Stimulated activated CD4-positive, alpha-beta T cell treated with anti-CD3 and anti-CD28 coated beads, Interleukin-15, amount 100 ng/mL, for 48 hours (primary cell): Measurements from ENCODE around the gene CBLB.

Source experiments
- DNase-seq, 2 donors: peaks; one replicate each; pipeline ENCODE4 v3.0.0-alpha.2; 2020; ENCODE audit warnings: low read depth in 2 of 2

The CBLB gene

DNA sequence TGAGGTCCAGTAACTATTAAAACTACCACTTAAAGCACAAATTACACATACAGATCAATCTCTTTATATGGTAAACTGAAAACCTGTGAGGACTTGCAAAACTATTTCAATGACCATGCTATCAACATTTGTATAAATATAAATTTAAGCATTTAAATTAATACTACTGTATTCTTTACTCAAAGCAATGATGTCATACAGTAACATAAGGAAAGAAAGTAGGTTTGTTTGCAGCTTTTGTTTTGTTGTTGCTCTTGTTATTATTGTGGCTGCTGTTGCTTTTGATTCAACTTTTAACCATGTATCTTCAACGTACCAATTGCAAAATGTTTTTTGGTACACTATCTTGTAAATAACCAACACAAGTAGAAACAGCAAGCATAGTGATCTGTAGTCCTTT lies 22.0 kb downstream of the CBLB start:
- no peak for DNase-seq

DNA sequence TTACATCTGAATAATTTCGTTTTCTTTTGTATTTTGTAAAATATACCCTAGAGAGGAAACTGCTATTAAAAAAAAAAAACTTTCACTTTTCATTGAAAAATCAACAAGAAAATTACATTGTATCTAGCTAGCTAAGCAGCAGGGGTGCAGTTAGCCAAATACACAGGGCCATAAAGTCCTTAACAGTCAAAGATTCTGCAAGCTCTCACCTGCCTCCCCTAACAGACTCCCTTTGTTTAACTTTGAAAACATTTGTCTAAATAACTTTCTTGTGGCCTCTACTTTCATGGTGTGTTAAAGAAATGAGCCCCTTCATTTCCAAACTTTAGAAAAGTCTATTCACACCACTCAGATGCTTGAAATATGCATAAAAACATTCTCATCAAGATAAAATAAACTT lies 23.3 kb downstream of the CBLB start:
- DNase-seq: no peak

DNA sequence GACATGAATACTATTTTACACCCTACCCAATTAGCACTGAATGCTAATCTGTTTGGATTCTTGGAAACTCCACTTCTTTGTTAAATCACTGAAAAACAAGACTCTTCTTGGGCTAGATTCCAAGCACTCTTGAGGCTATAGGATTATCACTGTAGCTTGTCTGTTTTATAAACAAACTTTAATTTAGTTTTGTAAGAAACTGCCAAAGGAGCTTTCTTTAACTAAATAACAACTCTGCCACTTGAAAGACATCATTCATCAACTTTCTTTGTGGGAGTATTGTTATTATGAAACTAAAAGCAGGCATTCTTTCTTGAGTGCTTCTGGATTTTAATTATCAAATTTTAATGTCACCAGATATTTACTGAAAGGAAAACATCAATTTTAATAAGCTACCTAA lies 24.1 kb downstream of the CBLB start:
- no peak for DNase-seq

- no peak for DNase-seq
Measured at GRCh38 chr3:105843994-105844393, 24.8 kb downstream of the CBLB start.

DNA sequence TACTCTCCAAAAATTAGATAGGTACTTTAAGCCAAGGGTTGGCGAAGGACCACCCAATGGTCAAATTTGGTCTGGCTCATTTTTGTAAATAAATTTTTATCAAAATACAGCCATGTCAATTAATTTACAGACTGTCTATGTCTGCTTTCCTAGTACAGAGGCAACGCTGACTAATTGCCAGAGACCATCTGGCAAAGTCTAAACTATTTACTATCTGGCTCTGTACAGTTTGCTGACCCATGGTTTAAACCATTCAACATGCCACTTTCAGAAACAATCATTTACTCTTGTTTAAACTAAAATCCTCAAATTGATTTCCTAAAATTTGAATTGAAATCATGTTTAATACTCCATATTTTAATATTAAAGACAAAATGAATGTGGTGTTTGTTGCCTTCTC lies 25.9 kb downstream of the CBLB start:
- DNase-seq: no peak

DNA sequence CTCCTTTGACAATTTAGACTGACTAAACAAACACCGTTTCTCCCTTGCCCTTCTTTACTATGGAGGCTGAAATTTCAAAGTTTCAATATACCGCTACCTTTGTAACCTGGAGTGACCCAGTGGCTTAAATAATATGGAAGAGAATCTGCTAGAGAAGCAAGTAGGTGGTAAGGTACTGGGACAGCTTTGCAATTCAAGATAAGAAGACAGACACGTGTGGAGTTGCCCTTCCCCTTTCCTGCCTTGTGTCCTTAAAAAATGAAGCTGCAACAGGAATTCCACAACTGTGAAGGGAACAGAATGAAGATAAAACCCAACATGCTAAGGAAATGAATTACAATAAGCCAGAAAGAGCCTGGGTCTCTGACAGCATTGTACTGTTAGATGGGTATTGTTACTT lies 26.4 kb downstream of the CBLB start:
- no peak for DNase-seq

DNA sequence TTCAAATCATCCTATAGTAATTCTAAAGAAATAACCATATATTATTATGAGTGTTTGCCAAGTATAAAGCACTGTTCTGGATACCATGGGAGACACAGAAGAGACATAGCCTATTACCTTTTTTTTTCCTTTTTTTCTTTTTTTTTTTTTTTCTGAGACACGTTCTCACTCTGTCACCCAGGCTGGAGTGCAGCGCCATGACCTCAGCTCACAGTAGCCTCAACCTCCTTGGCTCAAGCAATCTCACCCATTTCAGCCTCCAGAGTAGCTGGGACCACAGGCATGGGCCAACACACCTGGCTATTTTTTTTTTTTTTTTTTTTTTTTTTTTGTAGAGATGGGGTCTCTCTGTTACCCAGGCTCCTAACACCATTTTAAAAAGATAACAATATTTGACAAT lies 30.9 kb downstream of the CBLB start:
- DNase-seq: no peak

DNA sequence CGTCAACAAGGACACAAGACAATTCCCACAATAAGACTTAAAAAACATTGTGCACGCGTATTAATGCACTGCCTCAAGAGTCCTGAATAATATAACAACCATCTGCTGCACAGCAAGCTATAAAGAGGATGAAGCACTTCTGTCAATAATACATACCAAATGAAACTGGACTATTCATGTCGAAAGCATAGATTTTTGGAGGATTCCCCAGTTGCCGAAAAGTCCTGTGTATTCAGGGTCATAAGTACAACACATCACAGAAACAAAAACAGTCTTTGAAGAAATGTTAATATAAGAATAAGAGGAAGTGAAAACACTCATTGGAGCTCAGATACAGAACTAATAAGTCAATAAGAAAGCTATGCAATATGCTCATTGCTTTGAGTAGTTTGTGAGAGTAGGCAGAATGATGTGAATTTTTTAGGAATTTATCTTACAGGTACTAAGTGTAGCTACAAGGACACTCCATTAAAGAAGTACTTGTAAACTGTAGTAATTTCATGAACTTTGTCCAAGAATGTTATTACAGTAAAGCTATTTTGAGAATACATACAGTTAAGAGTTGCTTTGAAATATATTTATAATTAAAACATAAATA lies 31.6 kb downstream of the CBLB start:
- DNase-seq: no peak

GRCh38 chr3:105836533-105836932 lies 32.3 kb downstream of the CBLB start:
- peak in 1 of 2 donors; percentile 51 for DNase-seq

GRCh38 chr3:105835606-105836005 lies 33.2 kb downstream of the CBLB start:
- DNase-seq: no peak

GRCh38 chr3:105834768-105835167 lies 34.0 kb downstream of the CBLB start:
- DNase-seq: no peak

DNA sequence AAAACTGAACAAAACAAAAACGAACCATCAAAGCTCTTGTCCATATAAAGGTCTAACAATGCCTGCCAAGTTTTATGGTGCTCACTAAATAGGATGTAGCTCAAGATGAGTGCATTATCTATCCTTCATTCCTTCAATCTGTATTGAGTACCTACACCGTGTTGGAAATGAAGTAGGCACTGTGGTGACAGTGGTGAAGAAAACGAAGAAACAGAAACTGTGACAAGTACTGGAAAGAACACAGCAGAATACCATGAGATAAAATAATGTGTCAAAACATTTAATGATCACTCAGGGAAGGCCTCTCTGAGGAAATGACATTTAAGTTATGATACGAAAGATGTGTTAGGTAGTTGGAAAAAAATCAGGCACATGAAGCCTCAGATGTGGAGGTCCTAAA lies 36.2 kb downstream of the CBLB start:
- DNase-seq: no peak

GRCh38 chr3:105830836-105831235 lies 38.0 kb downstream of the CBLB start:
- DNase-seq: no peak

- no peak for DNase-seq
Measured at GRCh38 chr3:105829871-105830622, 38.8 kb downstream of the CBLB start.

- DNase-seq: no peak
Measured at GRCh38 chr3:105829229-105829628, 39.6 kb downstream of the CBLB start.

- DNase-seq: no peak
Measured at GRCh38 chr3:105828703-105829102, 40.1 kb downstream of the CBLB start.

GRCh38 chr3:105827959-105828358 lies 40.9 kb downstream of the CBLB start:
- no peak for DNase-seq

GRCh38 chr3:105826778-105827634 lies 41.8 kb downstream of the CBLB start:
- DNase-seq: no peak

DNA sequence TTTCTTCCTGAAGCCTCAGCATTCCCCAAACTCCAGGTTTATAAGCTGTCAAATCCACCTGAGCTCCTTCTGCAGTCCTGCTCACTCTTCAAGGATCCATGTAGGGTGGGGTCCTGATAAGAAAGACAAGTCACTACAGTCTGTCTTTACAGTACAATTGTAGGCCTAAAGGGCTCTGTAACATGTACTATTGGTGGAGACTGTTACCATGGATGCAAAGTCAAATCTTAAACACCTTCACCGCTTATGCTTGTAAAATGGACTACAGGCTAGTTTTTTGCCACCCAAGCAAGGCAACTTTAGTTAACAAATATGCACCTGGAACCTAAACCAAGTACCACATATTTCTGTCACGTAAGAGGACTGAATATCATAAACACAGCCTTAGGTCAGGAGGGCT lies 44.7 kb downstream of the CBLB start:
- no peak for DNase-seq

- no peak for DNase-seq
Measured at GRCh38 chr3:105823149-105823867, 45.5 kb downstream of the CBLB start.

DNA sequence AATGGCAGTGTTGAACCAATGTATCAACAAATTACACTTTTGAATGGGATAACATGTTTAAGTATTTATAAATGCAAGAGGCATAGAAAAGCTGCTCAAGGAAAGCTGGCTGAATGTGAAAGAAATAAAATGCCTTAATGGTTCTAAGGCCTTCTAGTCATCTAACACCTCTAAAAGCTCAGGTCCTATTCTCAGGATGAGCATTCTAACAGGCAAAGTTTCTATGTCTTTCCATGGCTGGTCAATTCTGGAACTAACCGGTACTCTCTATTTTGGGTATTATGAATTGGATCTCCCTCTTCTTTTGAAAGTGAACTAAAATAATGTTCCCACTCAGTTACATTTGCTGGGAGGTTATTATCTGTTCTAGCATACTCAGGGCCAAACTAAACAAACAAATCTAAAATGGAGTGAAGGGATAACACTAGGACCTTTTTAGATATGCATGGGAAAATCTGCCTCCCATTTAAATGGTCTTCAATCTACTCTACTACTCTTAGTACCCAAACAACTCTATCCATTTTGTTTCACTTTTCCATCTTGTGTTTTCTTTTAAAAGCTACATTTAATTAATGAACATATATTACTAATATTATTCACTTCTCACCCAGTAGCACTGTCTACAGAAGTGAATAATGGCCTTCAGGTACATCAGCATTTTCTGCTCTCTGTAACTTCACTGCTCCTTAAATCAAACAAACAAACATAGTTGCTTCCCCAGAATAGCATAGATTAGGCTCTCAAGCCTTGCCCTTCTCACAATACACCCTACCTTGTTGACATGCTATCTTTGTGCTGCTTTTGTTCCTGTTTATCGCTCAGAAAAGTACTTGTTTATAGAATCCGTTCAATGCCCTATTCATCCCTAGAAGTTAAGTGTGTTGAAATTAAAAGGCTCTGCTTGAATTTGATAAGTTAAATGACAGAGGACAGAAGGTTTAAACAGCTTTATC lies 46.4 kb downstream of the CBLB start:
- DNase-seq: no peak
